OCI-LY7 (cell line): Measurements from ENCODE around the gene RSU1. TPM values are rescaled to one million over a fixed set of nuclear protein-coding genes. Genes with fewer than 3 reads are reported as not detected.

Experiments
- BruUV-seq: library from RNA; stranded (reverse); fragments of 400-500 nt; replicated peaks from 2 replicates; lab custom pipeline; 2021; lab: Mats Ljungman, UMichigan
- CTCF ChIA-PET: fragments of 300-600 bp; sonication (Branson Sonifier 250); formaldehyde crosslinking; loops from one replicate; lab custom pipeline; 2022; ENCODE audit warnings: antibody characterized with exemption; ENCODE audit not compliant: unreplicated experiment; lab: Charles Lee
- POLR2A ChIA-PET: fragments of 300-600 bp; sonication (Branson Sonifier 250); formaldehyde crosslinking; loops from one replicate; lab custom pipeline; 2022; ENCODE audit warnings: antibody characterized with exemption; lab: Charles Lee
- DNase-seq: peaks from one replicate; pipeline ENCODE4 v3.0.0-alpha.2; 2015; ENCODE audit warnings: low spot score
- H2AFZ ChIP-seq: fragments of 200-600 bp; sonication (generic), shearing (Covaris generic); 2 replicates; pipeline ENCODE4 v1.6.1; 2014; ENCODE audit warnings: mild to moderate bottlenecking, antibody characterized with exemption, low read length, moderate library complexity
- H3K27ac ChIP-seq: fragments of 200-600 bp; sonication (generic); 2 replicates; pipeline ENCODE4 v1.5.1; 2014; ENCODE audit warnings: mixed run types, low read depth, mild to moderate bottlenecking, moderate library complexity, low read length, inconsistent platforms; ENCODE audit not compliant: poor library complexity, severe bottlenecking
- H3K36me3 ChIP-seq: fragments of 200-600 bp; sonication (generic); 2 replicates; pipeline ENCODE4 v1.6.1; 2014; ENCODE audit warnings: mild to moderate bottlenecking, antibody characterized with exemption, low read length, moderate library complexity, mixed read lengths; ENCODE audit not compliant: insufficient read depth
- H3K4me1 ChIP-seq: fragments of 200-600 bp; sonication (generic); 2 replicates; pipeline ENCODE4 v1.5.1; 2014; ENCODE audit warnings: mild to moderate bottlenecking, low read length; ENCODE audit not compliant: insufficient read depth, poor library complexity, severe bottlenecking
- H3K4me2 ChIP-seq: fragments of 200-600 bp; sonication (generic); 2 replicates; pipeline ENCODE4 v1.6.1; 2014; ENCODE audit warnings: mild to moderate bottlenecking, low read length
- H3K4me3 ChIP-seq: fragments of 200-600 bp; sonication (generic); 2 replicates; pipeline ENCODE4 v1.5.1; 2014; ENCODE audit warnings: mild to moderate bottlenecking, low read depth, low read length; ENCODE audit not compliant: poor library complexity, severe bottlenecking
- H3K79me2 ChIP-seq: fragments of 200-600 bp; sonication (generic); 2 replicates; pipeline ENCODE4 v1.6.1; 2016; ENCODE audit warnings: low read depth, mild to moderate bottlenecking, low read length, moderate library complexity, mixed read lengths; ENCODE audit not compliant: insufficient read depth
- H3K9me2 ChIP-seq: fragments of 200-600 bp; sonication (generic); 2 replicates; pipeline ENCODE4 v1.6.1; 2016; ENCODE audit warnings: mild to moderate bottlenecking, low read length, mixed read lengths; ENCODE audit not compliant: insufficient read depth
- H3K9me3 ChIP-seq: fragments of 200-600 bp; sonication (generic); 2 replicates; pipeline ENCODE4 v1.6.1; 2014; ENCODE audit warnings: mild to moderate bottlenecking, mixed run types, low read length, mixed read lengths
- H4K20me1 ChIP-seq: fragments of 200-600 bp; sonication (generic); 2 replicates; pipeline ENCODE4 v1.6.1; 2014; ENCODE audit warnings: mild to moderate bottlenecking, antibody characterized with exemption, low read length, moderate library complexity, mixed read lengths; ENCODE audit not compliant: insufficient read depth
- EZH2phosphoT487 ChIP-seq: fragments of 200-600 bp; sonication (generic); IDR thresholded peaks from 2 replicates; pipeline ENCODE4 v1.6.1; 2018; ENCODE audit warnings: low read depth, borderline replicate concordance, mild to moderate bottlenecking, mixed run types, antibody characterized with exemption, low read length, moderate library complexity, mixed read lengths
- intact Hi-C: fragments of 100-400 bp; cut with micrococcal nuclease; formaldehyde crosslinking; loops from one replicate; pipeline ENCODE4 v1.10.0; 2022; ENCODE audit not compliant: unreplicated experiment
- total RNA-seq, 2 experiments: library from RNA; depleted of rRNA in 1 of 2; stranded (reverse); fragments of >200 nt in 1 of 2; shearing (Covaris generic) in 1 of 2; gene quantifications; 2 replicates each; pipeline ENCODE4 v1.2.3, GENCODE V29; 2014 to 2022
- TF ChIP-seq, protein P1 (sequence below): fragments of 200-600 bp; sonication (generic); conservative IDR thresholded peaks from 2 replicates; pipeline ENCODE4 v1.5.1; 2014; ENCODE audit warnings: mild to moderate bottlenecking, antibody characterized with exemption, low read length, moderate library complexity, mixed read lengths

Gene RSU1
- total RNA-seq, 2 experiments from 2014 or later: 25.3 to 31.1 TPM

DNA sequence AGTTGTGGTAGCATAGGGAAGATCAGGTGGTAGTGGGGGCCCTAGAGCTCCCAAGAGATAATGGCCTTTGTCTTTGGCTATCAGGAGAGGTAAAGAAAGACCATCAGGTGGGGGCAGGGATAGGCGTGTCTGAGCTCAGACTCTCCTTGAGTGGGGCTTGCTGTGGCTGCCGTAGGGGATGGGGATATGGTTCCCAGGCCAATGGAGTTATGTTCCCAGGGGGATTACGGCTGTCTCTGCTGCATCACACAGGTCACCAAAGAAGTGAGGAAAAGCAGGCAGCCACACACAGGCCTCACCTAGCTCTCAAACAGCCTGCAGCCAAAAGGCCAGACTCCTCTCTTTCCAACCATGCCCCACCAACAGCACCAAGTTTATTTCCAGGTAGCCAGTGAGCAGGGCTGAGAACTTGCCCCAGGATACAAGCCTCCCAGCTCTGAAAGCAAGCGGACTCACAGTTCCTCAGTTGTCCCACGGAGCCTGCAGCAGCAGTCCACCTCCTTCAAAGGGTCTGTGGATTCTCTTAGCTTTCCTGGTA lies 257.9 kb downstream of the RSU1 start:
- ChIA-PET POLR2A (interaction anchor here (0.9 kb wide), 1 partner anchor 8 kb away, joined by 4 read pairs; no protein-coding TSS in a partner anchor), CTCF (no interaction called here)
- no peak for DNase-seq
- Histone ChIP-seq H3K4me1 (no peaks in the 10 kb centered on the region), H4K20me1 (no peaks in the 10 kb centered on the region), H3K9me2 (no peaks in the 10 kb centered on the region), H3K79me2 (no peaks in the 10 kb centered on the region), H2AFZ (no peak overlapping the region), H3K36me3 (no peaks in the 10 kb centered on the region), H3K9me3 (no peaks in the 10 kb centered on the region), H3K4me2 (no peak overlapping the region), H3K27ac (no peak overlapping the region), H3K4me3 (no peak overlapping the region)
- intact Hi-C loops: no loop called here
- TF ChIP-seq EZH2phosphoT487: no peak
- TF ChIP-seq, protein P1, sequence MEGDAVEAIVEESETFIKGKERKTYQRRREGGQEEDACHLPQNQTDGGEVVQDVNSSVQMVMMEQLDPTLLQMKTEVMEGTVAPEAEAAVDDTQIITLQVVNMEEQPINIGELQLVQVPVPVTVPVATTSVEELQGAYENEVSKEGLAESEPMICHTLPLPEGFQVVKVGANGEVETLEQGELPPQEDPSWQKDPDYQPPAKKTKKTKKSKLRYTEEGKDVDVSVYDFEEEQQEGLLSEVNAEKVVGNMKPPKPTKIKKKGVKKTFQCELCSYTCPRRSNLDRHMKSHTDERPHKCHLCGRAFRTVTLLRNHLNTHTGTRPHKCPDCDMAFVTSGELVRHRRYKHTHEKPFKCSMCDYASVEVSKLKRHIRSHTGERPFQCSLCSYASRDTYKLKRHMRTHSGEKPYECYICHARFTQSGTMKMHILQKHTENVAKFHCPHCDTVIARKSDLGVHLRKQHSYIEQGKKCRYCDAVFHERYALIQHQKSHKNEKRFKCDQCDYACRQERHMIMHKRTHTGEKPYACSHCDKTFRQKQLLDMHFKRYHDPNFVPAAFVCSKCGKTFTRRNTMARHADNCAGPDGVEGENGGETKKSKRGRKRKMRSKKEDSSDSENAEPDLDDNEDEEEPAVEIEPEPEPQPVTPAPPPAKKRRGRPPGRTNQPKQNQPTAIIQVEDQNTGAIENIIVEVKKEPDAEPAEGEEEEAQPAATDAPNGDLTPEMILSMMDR: no peak
- BruUV-seq: no TSS peak

DNA sequence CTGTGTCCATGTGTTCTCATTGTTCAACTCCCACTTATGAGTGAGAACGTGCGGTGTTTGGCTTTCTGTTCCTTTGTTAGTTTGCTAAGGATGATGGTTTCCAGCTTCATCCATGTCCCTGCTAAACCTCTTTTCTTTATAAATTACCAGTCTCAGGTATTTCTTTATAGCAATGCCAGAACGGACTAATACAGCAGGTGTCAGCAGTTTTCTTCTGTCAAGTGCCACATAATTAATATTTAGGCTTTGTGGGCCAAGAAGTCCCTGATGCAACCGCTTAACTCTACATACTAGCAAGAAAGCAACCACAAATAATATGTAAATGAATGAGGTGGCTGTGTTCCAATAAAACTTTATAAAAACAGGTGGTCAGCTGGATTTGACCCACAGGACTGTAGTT lies 269.3 kb downstream of the RSU1 start:
- no peak overlapping the region for H3K4me2 ChIP-seq
- no peak overlapping the region for H2AFZ ChIP-seq
- no peaks in the 10 kb centered on the region for H3K4me1 ChIP-seq
- intact Hi-C loops: no loop called here
- BruUV-seq: no TSS peak
- no peaks in the 10 kb centered on the region for H3K9me3 ChIP-seq
- CTCF ChIA-PET: no interaction called here
- POLR2A ChIA-PET: no interaction called here
- no peaks in the 10 kb centered on the region for H4K20me1 ChIP-seq
- DNase-seq: no peak
- H3K4me3 ChIP-seq: no peak overlapping the region
- no peaks in the 10 kb centered on the region for H3K36me3 ChIP-seq
- H3K27ac ChIP-seq: no peak overlapping the region
- no peaks in the 10 kb centered on the region for H3K9me2 ChIP-seq
- H3K79me2 ChIP-seq: no peaks in the 10 kb centered on the region
- TF ChIP-seq, protein P1: no peak
- no peak for TF ChIP-seq EZH2phosphoT487

DNA sequence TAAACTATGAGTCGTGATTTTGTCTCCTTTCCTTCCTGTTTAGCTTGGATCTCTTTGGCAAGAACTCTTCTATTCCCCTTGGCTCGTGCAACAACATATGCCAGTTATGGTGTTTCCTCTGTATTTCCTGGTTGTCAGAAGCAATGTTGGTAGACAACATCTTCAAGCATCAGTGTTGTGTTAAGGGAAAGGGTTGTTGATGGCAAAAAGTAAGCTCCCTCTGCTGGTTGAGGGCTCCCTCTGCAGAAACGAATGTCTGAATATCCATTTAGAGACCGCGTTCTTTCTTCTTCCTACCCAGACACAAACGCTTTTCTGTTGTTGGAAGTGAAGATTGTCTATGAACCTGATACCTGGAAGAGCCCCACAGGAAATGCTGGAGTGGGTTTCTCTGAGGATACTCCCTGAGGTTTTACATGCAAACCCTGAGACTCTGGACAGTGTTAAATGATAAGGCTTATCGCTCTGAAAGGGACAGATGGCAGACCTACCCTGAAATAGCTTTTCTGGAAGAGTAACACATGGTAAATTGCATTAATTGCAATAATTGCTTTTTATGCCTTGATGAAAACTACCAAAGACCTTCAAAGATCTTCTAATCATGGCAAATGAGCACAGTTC lies 272.0 kb downstream of the RSU1 start:
- TF ChIP-seq, protein P1: peak; percentile 77
- no peak for TF ChIP-seq EZH2phosphoT487
- Histone ChIP-seq H3K79me2 (no peaks in the 10 kb centered on the region), H3K4me2 (no peak overlapping the region), H4K20me1 (no peaks in the 10 kb centered on the region), H3K4me1 (no peaks in the 10 kb centered on the region), H3K27ac (no peak overlapping the region), H3K36me3 (no peaks in the 10 kb centered on the region), H3K4me3 (no peak overlapping the region), H3K9me2 (no peaks in the 10 kb centered on the region), H3K9me3 (no peaks in the 10 kb centered on the region), H2AFZ (no peak overlapping the region)
- DNase-seq: peak; percentile 33
- CTCF ChIA-PET: no interaction called here
- intact Hi-C loops: no loop called here
- no TSS peak for BruUV-seq
- POLR2A ChIA-PET: interaction anchor here (1.2 kb wide), 1 partner anchor 30 kb away, joined by 3 read pairs; no protein-coding TSS in a partner anchor
